Transverse colon (tissue), 4 donors: ENCODE measurements around the gene HEXD. TPM values are rescaled to one million over a fixed set of nuclear protein-coding genes. Genes with fewer than 3 reads are reported as not detected.
A peak's percentile ranks its signal among the peaks of the same experiment; 100 is the strongest.

Experiments
- DNase-seq: peaks from one replicate; pipeline ENCODE4 v3.0.0-alpha.2; 2019
- H3K27ac ChIP-seq, 4 donors: fragments of 200-600 bp; sonication (generic); 2 replicates each; pipeline ENCODE4 v1.5.1; 2016 to 2018; ENCODE audit warnings: inconsistent platforms in 4 of 4
- H3K27me3 ChIP-seq: fragments of 200-600 bp; sonication (generic); 2 replicates; pipeline ENCODE4 v1.5.1; 2017; ENCODE audit warnings: inconsistent platforms
- H3K36me3 ChIP-seq, 4 donors: fragments of 200-600 bp; sonication (generic); 2 replicates each; pipeline ENCODE4 v1.5.1; 2017 to 2019; ENCODE audit warnings: inconsistent platforms in 4 of 4
- H3K4me1 ChIP-seq, 4 donors: fragments of 200-600 bp; sonication (generic); 2 replicates each; pipeline ENCODE4 v1.5.1; 2017 to 2020; ENCODE audit warnings: inconsistent platforms in 4 of 4
- H3K4me3 ChIP-seq, 4 donors: fragments of 200-600 bp; sonication (generic); 1 replicate in 1 of 4; 2 replicates in 3 of 4; pipeline versions ENCODE4 v1.5.1 to v1.6.1; 2017 to 2019; ENCODE audit warnings: inconsistent platforms in 4 of 4
- H3K9me3 ChIP-seq, 2 donors: fragments of 200-600 bp; sonication (generic); 2 replicates each; pipeline ENCODE4 v1.5.1; 2017 to 2019; ENCODE audit warnings: inconsistent platforms in 2 of 2
- CTCF ChIP-seq, 5 experiments: fragments of 200-600 bp in 3 of 5; fragments of 450-650 bp in 2 of 5; sonication (generic) in 3 of 5; IDR thresholded peaks; 1 replicate in 2 of 5; 2 replicates in 3 of 5; pipeline ENCODE4 v1.5.1; 2016 to 2017; ENCODE audit warnings: antibody characterized with exemption in 5 of 5, inconsistent platforms in 3 of 5, mild to moderate bottlenecking in 2 of 5, moderate library complexity in 1 of 5
- EP300 ChIP-seq: sonication (generic); formaldehyde crosslinking; IDR thresholded peaks from one replicate; pipeline ENCODE4 v1.6.1; 2017; ENCODE audit warnings: antibody characterized with exemption, low read depth
- POLR2A ChIP-seq: fragments of 450-650 bp; IDR thresholded peaks from one replicate; pipeline ENCODE4 v1.6.1; 2016; ENCODE audit warnings: antibody characterized with exemption, mild to moderate bottlenecking, moderate library complexity
- POLR2AphosphoS5 ChIP-seq, 3 donors: sonication (generic); formaldehyde crosslinking; IDR thresholded peaks; one replicate each; pipeline ENCODE4 v1.6.1; 2016; ENCODE audit warnings: antibody characterized with exemption in 3 of 3
- WGBS, 2 donors: methylation state at CpG; one replicate each; pipeline ENCODE4 v1.1.5; 2018; ENCODE audit warnings: low coverage in 1 of 2; 5-methylcytosine and 5-hydroxymethylcytosine counted together
- in situ Hi-C, 4 donors: fragments of 200-750 bp; cut with MboI; loops; one replicate each; pipeline versions ENCODE4 v1.15.0 to v1.15.1; 2017; ENCODE audit warnings: low sequenced_read_pairs in 3 of 4, low pct_ligation_motif_present in 1 of 4, low pct_unique_long_range_greater_than_20kb in 1 of 4
- intact Hi-C: fragments of 100-400 bp; cut with DNase I; formaldehyde crosslinking; loops from one replicate; pipeline ENCODE4 v1.15.1; 2023; ENCODE audit warnings: low total_unique reads
- total RNA-seq, 4 donors: library from RNA; depleted of rRNA; stranded (reverse); fragments of >200 nt; gene quantifications; one replicate each; pipeline ENCODE4 v1.1.0, GENCODE V29; 2016

HEXD gene
- total RNA-seq, 4 donors from 2014 or later, result 45.5 to 258 (median 102) TPM

GRCh38 chr17:82424001-82424862, 6.1 kb downstream of the HEXD start:
- H3K27ac ChIP-seq, result no peak overlapping the region
- H3K4me1 ChIP-seq, result peaks cover 0 to 8% (median 5%) of the 10 kb centered on the region in 4 donors
- H3K9me3 ChIP-seq, result no peaks in the 10 kb centered on the region
- no peak overlapping the region for H3K4me3 ChIP-seq
- H3K27me3 ChIP-seq, result no peaks in the 10 kb centered on the region
- no peaks in the 10 kb centered on the region for H3K36me3 ChIP-seq
- in situ Hi-C loops, result no loop called here
- TF ChIP-seq POLR2A (no peak), EP300 (no peak), POLR2AphosphoS5 (IDR thresholded peaks at IDR 0.05) (no peak), CTCF (IDR thresholded peaks at IDR 0.05) (peak; percentile 51 to 68 (median 62))
- intact Hi-C loops, result no loop called here
- 87 to 88% methylated on average over 14 to 25 of the region's 25 CpGs for WGBS, 2 donors
- peak; percentile 55 for DNase-seq

- WGBS, 2 donors, result 88 to 92% methylated on average over 2 of the region's 2 CpGs
- Histone ChIP-seq H3K27me3 (no peaks in the 10 kb centered on the region), H3K27ac (no peak overlapping the region), H3K4me1 (peaks cover 0 to 2% (median 0%) of the 10 kb centered on the region in 4 donors), H3K9me3 (no peaks in the 10 kb centered on the region), H3K4me3 (no peak overlapping the region), H3K36me3 (no peaks in the 10 kb centered on the region)
- in situ Hi-C loops (no loop called here), intact Hi-C loops (no loop called here)
- no peak for TF ChIP-seq POLR2AphosphoS5 (IDR thresholded peaks at IDR 0.05)
- TF ChIP-seq EP300, result no peak
- no peak for TF ChIP-seq POLR2A
- TF ChIP-seq CTCF (IDR thresholded peaks at IDR 0.05), result no peak
- no peak for DNase-seq
Observed at GRCh38 chr17:82424863-82425159, 6.7 kb downstream of the HEXD start.

- TF ChIP-seq CTCF (IDR thresholded peaks at IDR 0.05), result no peak
- TF ChIP-seq EP300, result no peak
- TF ChIP-seq POLR2A, result no peak
- TF ChIP-seq POLR2AphosphoS5 (IDR thresholded peaks at IDR 0.05), result no peak
- in situ Hi-C loops, result no loop called here
Observed at GRCh38 chr17:82428546-82428945, 10.4 kb downstream of the HEXD start.

GRCh38 chr17:82429824-82430223, 11.7 kb downstream of the HEXD start:
- WGBS, 2 donors, result 89% methylated on average over 7 of the region's 7 CpGs; no CpG with 5 or more reads in 1 of the 2 donors
- in situ Hi-C loops, result no loop called here

More at GRCh38 chr17:82428546-82428945, 10.4 kb downstream of the HEXD start:
- Histone ChIP-seq H3K27me3 (no peaks in the 10 kb centered on the region), H3K9me3 (no peaks in the 10 kb centered on the region), H3K36me3 (no peaks in the 10 kb centered on the region), H3K4me3 (no peak overlapping the region), H3K27ac (no peak overlapping the region), H3K4me1 (no peaks in the 10 kb centered on the region)
- intact Hi-C loops, result no loop called here
- 92% methylated on average over 2 of the region's 3 CpGs; no CpG with 5 or more reads in 1 of the 2 donors for WGBS, 2 donors
- no peak for DNase-seq

More at GRCh38 chr17:82429824-82430223, 11.7 kb downstream of the HEXD start:
- Histone ChIP-seq H3K36me3 (no peaks in the 10 kb centered on the region), H3K4me3 (no peak overlapping the region), H3K27me3 (no peaks in the 10 kb centered on the region), H3K27ac (no peak overlapping the region), H3K4me1 (no peaks in the 10 kb centered on the region), H3K9me3 (no peaks in the 10 kb centered on the region)
- TF ChIP-seq CTCF (IDR thresholded peaks at IDR 0.05), result no peak
- no peak for TF ChIP-seq POLR2A
- TF ChIP-seq EP300, result no peak
- intact Hi-C loops, result no loop called here
- no peak for DNase-seq
